Activated T-cell treated with anti-CD3 and anti-CD28 coated beads, Interleukin-2, amount 50 U/mL, for 72 hours (primary cell): Measurements from ENCODE around the gene DHX57. TPM values are rescaled to one million over a fixed set of nuclear protein-coding genes. Genes with fewer than 3 reads are reported as not detected.
"Not testable (repeated sequence)": the region's sequence is repeated elsewhere in the genome, so short reads cannot be mapped to it uniquely, and the experiment has no call there.

Source experiments
- ATAC-seq, 2 donors: fragments of 150-1000 bp; cut with Tn5 transposase; replicated peaks in 1 of 2; 2 replicates each; pipeline ENCODE4 v1.10.0; 2021; ENCODE audit warnings: moderate library complexity in 2 of 2, mild to moderate bottlenecking in 1 of 2
- DNase-seq, 2 donors: peaks; one replicate each; pipeline ENCODE4 v3.0.0; 2021 to 2022; ENCODE audit warnings: mixed read lengths in 1 of 2
- H3K27ac Mint-ChIP-seq: one replicate; pipeline ENCODE4 v1.8.0; 2022; ENCODE audit warnings: mild to moderate bottlenecking, moderate library complexity, mixed read lengths
- H3K27me3 Mint-ChIP-seq: one replicate; pipeline ENCODE4 v1.8.0; 2022; ENCODE audit warnings: low read depth, mixed read lengths
- H3K36me3 Mint-ChIP-seq, 2 donors: one replicate each; pipeline ENCODE4 v1.8.0; 2022; ENCODE audit warnings: mixed read lengths in 2 of 2, mild to moderate bottlenecking in 1 of 2; ENCODE audit not compliant: insufficient read depth in 2 of 2
- H3K4me1 Mint-ChIP-seq: one replicate; pipeline ENCODE4 v1.8.0; 2022; ENCODE audit warnings: low read depth, mixed read lengths
- H3K4me3 Mint-ChIP-seq, 2 donors: one replicate each; pipeline ENCODE4 v1.8.0; 2022; ENCODE audit warnings: mild to moderate bottlenecking in 2 of 2, mixed read lengths in 2 of 2, moderate library complexity in 2 of 2
- H3K9me3 Mint-ChIP-seq, 2 donors: one replicate each; pipeline ENCODE4 v1.8.0; 2022; ENCODE audit warnings: mixed read lengths in 2 of 2
- total RNA-seq, 2 donors: library from RNA; stranded (reverse); gene quantifications; one replicate each; pipeline ENCODE4 v1.2.3, GENCODE V29; 2022

The DHX57 gene
- total RNA-seq, 2 donors from 2014 or later, result 10.0 to 21.7 TPM

DNA sequence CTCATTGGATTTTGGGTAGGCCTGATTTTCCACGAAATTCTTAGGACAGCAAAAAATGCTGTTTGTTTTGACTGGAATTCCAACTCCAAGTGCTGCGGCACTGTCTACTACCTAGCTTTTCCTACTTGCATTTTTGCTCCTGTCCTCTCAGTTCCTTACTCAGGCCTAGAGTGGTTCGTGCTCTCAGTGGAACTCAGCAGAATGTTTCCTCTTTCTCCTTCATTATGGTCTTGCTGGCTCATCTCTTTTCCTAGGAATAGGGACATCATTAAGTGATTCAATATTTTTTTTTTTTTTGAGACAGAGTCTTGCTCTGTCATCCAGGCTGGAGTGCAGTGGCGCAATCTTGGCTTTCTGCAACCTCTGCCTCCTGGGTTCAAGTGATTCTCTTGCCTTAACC is 59.8 kb downstream of the DHX57 start:
- no peak overlapping the region for H3K27ac Mint-ChIP-seq

DNA sequence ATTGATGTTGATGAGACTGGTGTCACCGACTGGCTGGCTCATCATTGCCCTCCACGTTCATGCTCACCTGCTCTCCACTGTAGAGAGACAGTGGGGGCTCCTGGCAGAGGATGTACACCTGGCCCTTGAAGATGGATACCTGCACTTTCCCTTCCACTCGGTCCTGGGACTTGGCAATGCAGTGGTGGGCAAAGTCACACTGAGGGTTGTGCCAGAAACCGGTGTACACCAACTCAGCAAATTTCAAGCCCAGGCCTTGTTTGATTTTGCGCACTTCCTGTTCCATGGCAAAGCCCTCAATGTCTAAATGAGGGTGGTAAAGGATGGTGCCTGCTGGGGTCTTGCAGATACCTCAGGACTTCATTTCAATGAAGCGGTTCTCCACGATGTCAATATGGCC is 65.2 kb downstream of the DHX57 start:
- no peak overlapping the region for H3K27ac Mint-ChIP-seq
- ATAC-seq (no peak), DNase-seq (no peak)
- peaks cover 0 to 3% of the 10 kb centered on the region in 2 donors for H3K36me3 Mint-ChIP-seq
- H3K27me3 Mint-ChIP-seq, result no peaks in the 10 kb centered on the region
- H3K4me3 Mint-ChIP-seq, result no peak overlapping the region
- H3K4me1 Mint-ChIP-seq, result no peaks in the 10 kb centered on the region
- no peaks in the 10 kb centered on the region for H3K9me3 Mint-ChIP-seq

More for the DNA sequence above, 59.8 kb downstream of the DHX57 start:
- Mint-ChIP-seq H3K36me3 (peaks cover 0 to 10% of the 10 kb centered on the region in 2 donors), H3K4me3 (no peak overlapping the region), H3K9me3 (no peaks in the 10 kb centered on the region), H3K27me3 (no peaks in the 10 kb centered on the region), H3K4me1 (no peaks in the 10 kb centered on the region)
- ATAC-seq (no peak), DNase-seq (no peak)

DNA sequence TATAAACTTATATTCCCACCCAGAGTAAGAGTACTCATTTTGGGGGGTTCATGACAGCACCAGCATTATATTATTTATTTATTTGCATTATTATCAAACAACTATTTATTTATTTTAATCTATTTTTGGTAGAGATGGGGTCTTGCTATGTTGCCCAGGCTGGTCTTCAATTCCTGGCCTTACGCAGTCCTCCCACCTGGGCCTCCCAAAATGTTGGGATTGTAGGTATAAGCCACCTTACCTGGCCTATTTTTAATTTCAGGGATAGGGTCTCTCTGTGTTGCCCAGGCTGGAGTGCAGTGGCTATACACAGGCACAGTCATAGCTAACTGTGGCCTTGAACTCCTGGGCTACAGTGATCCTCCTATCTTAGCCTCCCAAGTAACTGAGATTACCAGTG is 67.1 kb downstream of the DHX57 start:
- Mint-ChIP-seq H3K9me3 (no peaks in the 10 kb centered on the region), H3K4me1 (no peaks in the 10 kb centered on the region), H3K27ac (no peak overlapping the region), H3K27me3 (no peaks in the 10 kb centered on the region), H3K4me3 (no peak overlapping the region), H3K36me3 (peaks cover 0 to 3% of the 10 kb centered on the region in 2 donors)
- no peak for DNase-seq
- ATAC-seq, result no peak

DNA sequence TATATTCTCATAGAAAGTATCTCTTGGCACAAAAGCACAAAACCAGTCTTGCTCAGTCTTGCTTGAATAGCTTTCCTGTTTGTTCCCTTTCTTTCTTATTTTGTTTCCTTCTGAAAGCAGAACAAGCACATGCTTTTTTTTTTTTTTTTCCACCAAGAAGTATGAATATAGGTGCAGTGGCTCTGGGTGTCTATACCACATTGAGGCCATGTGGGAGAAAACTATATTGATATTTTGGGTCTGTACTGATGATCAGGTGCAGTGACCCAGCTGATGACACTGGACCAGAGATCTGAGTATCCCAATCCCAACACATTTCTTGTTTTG is 69.0 kb downstream of the DHX57 start:
- DNase-seq, result no peak
- no peaks in the 10 kb centered on the region for H3K4me1 Mint-ChIP-seq
- ATAC-seq, result no peak
- no peaks in the 10 kb centered on the region for H3K27me3 Mint-ChIP-seq
- H3K4me3 Mint-ChIP-seq, result no peak overlapping the region
- peaks cover 0 to 2% of the 10 kb centered on the region in 2 donors for H3K36me3 Mint-ChIP-seq
- H3K27ac Mint-ChIP-seq, result no peak overlapping the region
- no peaks in the 10 kb centered on the region for H3K9me3 Mint-ChIP-seq

DNA sequence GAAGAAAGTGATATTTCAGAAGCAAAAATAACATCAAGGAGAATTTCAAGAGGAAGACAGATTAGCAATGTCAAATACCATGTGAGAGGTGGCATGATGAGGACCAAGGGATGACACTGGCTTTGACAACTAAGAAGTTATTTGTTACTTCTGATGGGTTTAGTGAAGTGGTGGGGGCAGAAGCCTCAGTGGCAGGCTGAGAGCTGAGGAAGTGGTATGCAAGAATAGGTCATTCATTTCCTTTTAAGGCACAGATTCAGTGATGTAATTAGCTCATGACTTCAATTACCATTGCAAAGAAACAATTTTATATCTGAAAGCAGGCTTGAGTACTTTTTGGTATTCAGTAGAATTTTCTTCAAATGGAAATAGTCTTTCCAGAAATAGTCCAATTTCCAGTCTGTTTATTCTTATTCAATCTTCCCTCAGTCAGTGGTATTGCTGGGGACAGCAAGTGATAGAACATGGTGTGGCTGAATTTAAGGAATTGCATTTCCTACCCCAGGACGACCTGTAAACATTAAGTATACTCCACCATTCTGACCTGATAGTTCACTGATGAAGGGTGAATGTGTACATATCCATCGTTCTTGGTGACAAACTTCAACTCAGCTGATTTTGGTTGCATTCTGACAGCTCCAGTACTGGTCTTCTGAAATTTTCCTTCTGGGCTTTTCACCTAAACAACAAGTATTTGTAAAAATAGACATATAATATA is 69.6 kb downstream of the DHX57 start:
- Mint-ChIP-seq H3K27me3 (no peaks in the 10 kb centered on the region), H3K27ac (no peak overlapping the region), H3K9me3 (no peaks in the 10 kb centered on the region), H3K36me3 (peaks cover 0 to 2% of the 10 kb centered on the region in 2 donors), H3K4me3 (no peak overlapping the region), H3K4me1 (no peaks in the 10 kb centered on the region)
- peak; percentile 39 to 47 for ATAC-seq
- DNase-seq, result peak in 1 of 2 donors; percentile 4

DNA sequence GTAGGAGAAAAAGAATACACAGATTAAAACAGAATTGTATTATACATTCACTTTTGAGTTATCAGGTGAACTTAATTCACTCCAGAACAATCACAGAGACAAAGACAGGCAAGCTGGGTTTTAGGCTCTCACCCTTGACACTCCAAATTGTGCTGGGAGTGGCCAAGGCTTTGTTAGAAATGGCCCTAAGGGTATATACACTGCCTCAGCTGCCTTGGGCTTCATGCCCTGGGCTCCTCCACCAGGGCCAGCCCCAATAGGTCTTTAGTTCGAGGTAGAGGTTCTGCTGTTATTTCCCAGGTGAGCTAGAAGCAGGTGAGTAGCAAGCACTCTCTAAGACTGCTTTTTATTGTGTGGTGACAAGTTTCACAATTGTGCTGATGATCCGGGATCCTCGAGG is 77.8 kb downstream of the DHX57 start:
- H3K27me3 Mint-ChIP-seq, result no peaks in the 10 kb centered on the region
- H3K27ac Mint-ChIP-seq, result no peak overlapping the region
- peaks cover 0 to 6% of the 10 kb centered on the region in 2 donors for H3K36me3 Mint-ChIP-seq
- no peak for ATAC-seq
- DNase-seq, result no peak
- H3K4me3 Mint-ChIP-seq, result no peak overlapping the region
- no peaks in the 10 kb centered on the region for H3K9me3 Mint-ChIP-seq
- H3K4me1 Mint-ChIP-seq, result no peaks in the 10 kb centered on the region

DNA sequence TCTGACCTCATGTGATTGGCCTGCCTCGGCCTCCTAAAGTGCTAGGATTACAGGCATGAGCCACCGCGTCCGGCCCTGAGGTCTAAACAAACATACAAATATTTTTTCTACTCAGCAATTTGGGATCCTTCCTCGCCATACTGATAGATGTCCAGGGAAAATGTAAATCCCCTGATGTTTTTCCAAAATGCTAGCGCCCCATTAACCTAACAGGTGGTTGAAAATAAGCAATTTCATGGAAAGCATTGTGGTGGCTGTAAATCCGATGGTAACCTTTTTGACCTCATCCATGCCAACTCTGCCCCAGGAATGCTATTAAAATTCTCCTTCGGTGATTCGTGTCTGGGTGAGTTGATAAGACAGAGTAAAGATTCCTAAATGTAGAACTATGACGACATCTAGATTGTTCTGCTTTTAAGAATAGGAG is 78.5 kb downstream of the DHX57 start:
- H3K9me3 Mint-ChIP-seq, result no peaks in the 10 kb centered on the region
- DNase-seq (no peak), ATAC-seq (no peak)
- no peaks in the 10 kb centered on the region for H3K27me3 Mint-ChIP-seq
- H3K4me1 Mint-ChIP-seq, result no peaks in the 10 kb centered on the region
- no peak overlapping the region for H3K4me3 Mint-ChIP-seq
- no peak overlapping the region for H3K27ac Mint-ChIP-seq
- H3K36me3 Mint-ChIP-seq, result peaks cover 0 to 5% of the 10 kb centered on the region in 2 donors

DNA sequence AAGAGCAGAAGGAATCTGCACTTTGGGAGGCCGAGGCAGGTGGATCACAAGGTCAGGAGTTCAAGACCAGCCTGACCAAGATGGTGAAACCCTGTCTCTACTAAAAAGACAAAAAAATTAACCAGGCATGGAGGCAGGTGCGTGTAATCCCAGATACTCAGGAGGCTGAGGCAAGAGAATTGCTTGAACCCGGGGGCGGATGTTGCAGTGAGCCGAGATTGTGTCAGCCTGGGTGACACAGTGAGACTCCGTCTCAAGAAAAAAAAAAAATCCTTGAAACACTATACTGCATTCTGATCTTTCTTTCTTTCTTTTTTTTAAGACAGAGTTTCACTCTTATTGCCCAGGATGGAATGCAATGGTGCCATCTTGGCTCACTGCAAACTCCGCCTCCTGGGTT is 80.7 kb downstream of the DHX57 start:
- not testable (repeated sequence) for H3K27ac Mint-ChIP-seq, H3K4me1 Mint-ChIP-seq, H3K36me3 Mint-ChIP-seq, H3K27me3 Mint-ChIP-seq, ATAC-seq, DNase-seq, H3K9me3 Mint-ChIP-seq, H3K4me3 Mint-ChIP-seq

DNA sequence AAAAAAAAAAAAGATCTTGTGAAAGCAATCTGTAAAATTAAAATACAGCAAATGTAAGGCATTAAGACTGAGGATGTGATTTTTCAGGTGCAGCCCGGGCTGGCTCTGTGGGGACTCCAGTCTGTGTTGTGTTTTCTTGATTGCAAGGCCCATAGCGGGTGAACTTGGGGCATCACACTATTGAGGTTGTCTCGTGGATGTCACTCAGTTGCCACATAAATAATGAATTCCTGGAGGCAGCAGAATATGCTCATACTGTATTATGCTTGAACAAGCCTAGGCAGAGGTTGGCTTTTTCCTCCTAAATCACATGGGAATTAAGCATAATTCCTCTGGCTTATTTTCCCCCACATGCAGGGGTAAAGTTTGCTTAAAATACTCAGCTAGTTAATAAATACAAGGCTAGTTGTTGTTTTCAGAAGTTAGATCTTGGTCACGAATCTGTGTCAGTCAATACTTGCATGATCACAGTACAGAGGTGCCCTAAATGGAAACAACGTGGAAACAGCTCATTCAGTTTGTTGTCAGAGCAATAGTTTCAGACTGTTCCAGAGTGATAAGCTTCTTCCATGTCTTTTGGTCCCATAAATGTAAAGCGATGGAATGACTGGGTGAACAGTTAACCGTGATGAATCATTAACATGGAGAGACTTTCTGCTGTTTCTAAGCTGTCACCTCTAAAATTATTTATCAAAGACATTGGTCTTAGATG is 81.3 kb downstream of the DHX57 start:
- H3K9me3 Mint-ChIP-seq, result no peaks in the 10 kb centered on the region
- DNase-seq, result no peak
- no peak for ATAC-seq
- no peaks in the 10 kb centered on the region for H3K27me3 Mint-ChIP-seq
- H3K27ac Mint-ChIP-seq, result no peak overlapping the region
- H3K4me1 Mint-ChIP-seq, result no peaks in the 10 kb centered on the region
- peaks cover 0 to 5% of the 10 kb centered on the region in 2 donors for H3K36me3 Mint-ChIP-seq
- no peak overlapping the region for H3K4me3 Mint-ChIP-seq

DNA sequence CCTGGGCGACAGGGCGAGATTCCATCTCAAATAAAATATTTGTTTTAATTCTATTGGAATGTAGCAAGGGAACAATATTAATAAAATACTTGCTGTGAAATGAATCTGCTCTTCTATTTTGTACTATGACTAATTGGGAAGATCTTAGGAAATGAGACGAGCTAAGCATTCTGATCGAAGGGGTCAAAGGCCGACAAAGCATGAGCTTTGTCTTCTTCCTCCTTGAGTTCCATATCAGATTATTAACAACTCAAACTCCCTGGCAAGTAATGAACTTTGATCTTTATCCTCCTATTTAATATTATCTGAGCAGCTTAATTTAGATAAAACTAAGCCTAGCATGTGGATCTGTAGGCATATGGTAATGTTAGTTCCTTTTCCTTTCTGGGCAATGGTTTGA is 82.2 kb downstream of the DHX57 start:
- H3K9me3 Mint-ChIP-seq, result no peaks in the 10 kb centered on the region

DNA sequence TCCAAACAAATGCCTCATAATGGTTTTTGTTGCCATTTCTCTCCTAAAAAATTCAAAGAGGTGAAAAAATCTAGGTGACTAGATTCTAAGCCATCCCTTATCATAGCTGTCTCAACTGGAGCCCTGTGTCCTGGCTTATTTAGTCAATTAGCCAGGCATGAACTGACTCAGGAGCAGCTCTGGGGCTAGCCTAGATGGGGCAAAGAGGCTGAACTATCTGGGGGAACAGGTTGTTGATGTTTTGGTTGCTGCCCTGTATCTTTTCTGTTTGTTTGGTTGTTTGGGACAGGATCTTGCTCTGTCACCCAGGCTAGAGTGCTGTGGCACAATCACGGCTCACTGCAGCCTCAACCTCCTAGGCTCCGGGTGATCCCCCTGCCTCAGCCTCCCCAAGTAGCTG is 83.0 kb downstream of the DHX57 start:
- H3K27me3 Mint-ChIP-seq, result no peaks in the 10 kb centered on the region
- no peaks in the 10 kb centered on the region for H3K9me3 Mint-ChIP-seq
- DNase-seq (no peak), ATAC-seq (no peak)
- peaks cover 0 to 5% of the 10 kb centered on the region in 2 donors for H3K36me3 Mint-ChIP-seq
- H3K4me3 Mint-ChIP-seq, result no peak overlapping the region
- no peak overlapping the region for H3K27ac Mint-ChIP-seq
- no peaks in the 10 kb centered on the region for H3K4me1 Mint-ChIP-seq

More for the DNA sequence above, 82.2 kb downstream of the DHX57 start:
- Mint-ChIP-seq H3K27me3 (no peaks in the 10 kb centered on the region), H3K36me3 (peaks cover 0 to 5% of the 10 kb centered on the region in 2 donors), H3K4me1 (no peaks in the 10 kb centered on the region), H3K4me3 (no peak overlapping the region), H3K27ac (no peak overlapping the region)
- DNase-seq (no peak), ATAC-seq (no peak)

DNA sequence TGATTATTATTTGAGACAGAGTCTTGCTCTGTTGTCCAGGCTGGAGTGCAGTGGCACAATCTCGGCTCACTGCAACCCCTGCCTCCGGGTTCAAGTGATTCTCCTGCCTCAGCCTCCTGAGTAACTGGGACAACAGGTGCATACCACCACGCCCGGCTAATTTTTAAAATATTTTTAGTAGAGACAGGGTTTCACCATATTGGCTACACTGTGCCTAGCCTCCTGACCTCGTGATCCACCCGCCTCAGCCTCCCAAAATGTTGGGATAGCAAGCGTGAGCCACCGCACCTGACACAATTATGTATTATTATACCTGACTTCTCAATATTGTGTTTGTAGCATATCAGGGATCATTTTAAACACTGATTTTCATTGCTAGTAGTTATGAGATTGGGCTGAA is 83.4 kb downstream of the DHX57 start:
- H3K4me3 Mint-ChIP-seq, H3K27ac Mint-ChIP-seq, ATAC-seq, H3K9me3 Mint-ChIP-seq, H3K4me1 Mint-ChIP-seq, DNase-seq, H3K27me3 Mint-ChIP-seq, H3K36me3 Mint-ChIP-seq: not testable (repeated sequence)

DNA sequence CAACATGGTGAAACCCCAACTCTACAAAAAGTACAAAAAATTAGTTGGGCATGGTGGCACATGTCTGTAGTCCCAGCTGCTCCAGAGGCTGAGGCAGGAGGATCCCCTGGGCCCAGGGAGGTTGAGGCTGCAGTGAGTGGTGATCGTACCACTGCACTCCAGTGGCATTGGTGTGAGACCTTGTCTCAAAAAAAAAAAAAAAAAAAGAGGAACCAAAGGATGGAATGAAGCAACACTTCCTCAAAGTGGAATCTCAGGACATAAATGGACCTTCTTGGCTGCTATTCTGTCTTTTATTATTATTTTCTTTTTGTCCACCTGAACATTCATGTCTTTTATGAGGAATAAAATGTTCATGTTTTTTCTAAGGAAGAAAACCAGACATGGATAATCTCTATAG is 84.0 kb downstream of the DHX57 start:
- Mint-ChIP-seq H3K9me3 (no peaks in the 10 kb centered on the region), H3K4me3 (no peak overlapping the region), H3K27ac (no peak overlapping the region), H3K36me3 (no peaks in the 10 kb centered on the region), H3K27me3 (no peaks in the 10 kb centered on the region), H3K4me1 (no peaks in the 10 kb centered on the region)
- DNase-seq, result no peak
- ATAC-seq, result no peak

DNA sequence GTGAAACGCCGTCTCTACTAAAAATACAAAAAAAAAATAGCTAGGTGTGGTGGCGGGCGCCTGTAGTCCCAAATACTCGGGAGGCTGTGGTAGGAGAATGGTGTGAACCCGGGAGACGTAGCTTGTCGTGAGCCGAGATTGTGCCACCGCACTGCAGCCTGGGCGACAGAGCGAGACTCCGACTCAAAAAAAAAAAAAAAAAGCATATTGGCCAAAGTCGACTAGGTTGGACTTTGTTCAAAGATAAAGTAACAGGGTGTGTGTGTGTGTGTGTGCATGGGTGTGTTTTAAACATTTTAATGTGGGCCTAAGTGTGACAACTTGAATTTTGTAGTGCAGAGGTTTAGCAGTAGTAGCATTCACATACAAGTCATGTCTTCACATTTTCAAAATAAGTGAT is 86.0 kb downstream of the DHX57 start:
- DNase-seq (no peak), ATAC-seq (no peak)
- Mint-ChIP-seq H3K4me3 (no peak overlapping the region), H3K27ac (no peak overlapping the region), H3K27me3 (no peaks in the 10 kb centered on the region), H3K4me1 (no peaks in the 10 kb centered on the region), H3K9me3 (no peaks in the 10 kb centered on the region), H3K36me3 (no peaks in the 10 kb centered on the region)
